ENCODE data around the gene PLEKHN1. TPM values are rescaled to one million over a fixed set of nuclear protein-coding genes. Genes with fewer than 3 reads are reported as not detected.

Gene PLEKHN1
- total RNA-seq, 1 experiment from 2014 or later, result not detected

- intact Hi-C loops (cut with micrococcal nuclease; ENCODE audit: unreplicated experiment), result no loop called here
- no peaks in the 10 kb centered on the region for H3K36me3 ChIP-seq (ENCODE audit: insufficient read depth, low read length, poor library complexity, severe bottlenecking)
- DNase-seq (ENCODE audit: low spot score), result no peak
- no peak overlapping the region for H3K4me3 ChIP-seq (ENCODE audit: low read depth, low read length, poor library complexity, severe bottlenecking)
- H3K4me1 ChIP-seq (ENCODE audit: insufficient read depth, low read length, poor library complexity, severe bottlenecking), result peaks cover 5% of the 10 kb centered on the region
- H3K27me3 ChIP-seq (replicated peaks; ENCODE audit: insufficient read depth, low read depth, low read length, poor library complexity), result no peaks in the 10 kb centered on the region
- TF ChIP-seq EZH2 (IDR thresholded peaks at IDR 0.05; ENCODE audit: borderline replicate concordance, low read depth, low read length, poor library complexity, severe bottlenecking) (no peak), CTCF (conservative IDR thresholded peaks at IDR 0.05; ENCODE audit: low read depth, low read length) (no peak)
- ChIA-PET CTCF (no interaction called here), POLR2A (ENCODE audit: low non-redundant PET) (no interaction called here)
- H3K27ac ChIP-seq (ENCODE audit: low read depth, low read length, poor library complexity, severe bottlenecking), result no peak overlapping the region
- no TSS peak for BruUV-seq (replicated peaks)
- H3K9me3 ChIP-seq (ENCODE audit: low read depth, low read length, poor library complexity, severe bottlenecking), result peaks cover 3% of the 10 kb centered on the region
Measured at GRCh38 chr1:995665-996633, 29.7 kb downstream of the PLEKHN1 start.

GRCh38 chr1:996851-997712 is 30.8 kb downstream of the PLEKHN1 start:
- H3K27me3 ChIP-seq (replicated peaks; ENCODE audit: insufficient read depth, low read depth, low read length, poor library complexity), result no peaks in the 10 kb centered on the region
- CTCF ChIA-PET, result no interaction called here
- POLR2A ChIA-PET (ENCODE audit: low non-redundant PET), result no interaction called here
- H3K27ac ChIP-seq (ENCODE audit: low read depth, low read length, poor library complexity, severe bottlenecking), result no peak overlapping the region
- H3K9me3 ChIP-seq (ENCODE audit: low read depth, low read length, poor library complexity, severe bottlenecking), result peaks cover under 1% of the 10 kb centered on the region
- no TSS peak for BruUV-seq (replicated peaks)
- no peak overlapping the region for H3K4me3 ChIP-seq (ENCODE audit: low read depth, low read length, poor library complexity, severe bottlenecking)
- TF ChIP-seq EZH2 (IDR thresholded peaks at IDR 0.05; ENCODE audit: borderline replicate concordance, low read depth, low read length, poor library complexity, severe bottlenecking) (no peak), CTCF (conservative IDR thresholded peaks at IDR 0.05; ENCODE audit: low read depth, low read length) (no peak)
- H3K36me3 ChIP-seq (ENCODE audit: insufficient read depth, low read length, poor library complexity, severe bottlenecking), result no peaks in the 10 kb centered on the region
- peaks cover 12% of the 10 kb centered on the region for H3K4me1 ChIP-seq (ENCODE audit: insufficient read depth, low read length, poor library complexity, severe bottlenecking)
- no peak for DNase-seq (ENCODE audit: low spot score)
- intact Hi-C loops (cut with micrococcal nuclease; ENCODE audit: unreplicated experiment), result no loop called here

- H3K36me3 ChIP-seq (ENCODE audit: insufficient read depth, low read length, poor library complexity, severe bottlenecking), result no peaks in the 10 kb centered on the region
- ChIA-PET CTCF (no interaction called here), POLR2A (ENCODE audit: low non-redundant PET) (no interaction called here)
- BruUV-seq (replicated peaks), result no TSS peak
- no peaks in the 10 kb centered on the region for H3K27me3 ChIP-seq (replicated peaks; ENCODE audit: insufficient read depth, low read depth, low read length, poor library complexity)
- no peak for DNase-seq (ENCODE audit: low spot score)
- TF ChIP-seq EZH2 (IDR thresholded peaks at IDR 0.05; ENCODE audit: borderline replicate concordance, low read depth, low read length, poor library complexity, severe bottlenecking) (no peak), CTCF (conservative IDR thresholded peaks at IDR 0.05; ENCODE audit: low read depth, low read length) (no peak)
- no peak overlapping the region for H3K27ac ChIP-seq (ENCODE audit: low read depth, low read length, poor library complexity, severe bottlenecking)
- no peak overlapping the region for H3K4me3 ChIP-seq (ENCODE audit: low read depth, low read length, poor library complexity, severe bottlenecking)
- intact Hi-C loops (cut with micrococcal nuclease; ENCODE audit: unreplicated experiment), result no loop called here
- H3K4me1 ChIP-seq (ENCODE audit: insufficient read depth, low read length, poor library complexity, severe bottlenecking), result peaks cover 12% of the 10 kb centered on the region
- no peaks in the 10 kb centered on the region for H3K9me3 ChIP-seq (ENCODE audit: low read depth, low read length, poor library complexity, severe bottlenecking)
Measured at GRCh38 chr1:997713-997992, 31.4 kb downstream of the PLEKHN1 start.

Measured in A673 (cell line).